Subcutaneous adipose tissue (tissue), 4 donors: Measurements from ENCODE around the gene ARHGAP18. TPM values are rescaled to one million over a fixed set of nuclear protein-coding genes. Genes with fewer than 3 reads are reported as not detected.

ENCODE experiments used
- total RNA-seq, 4 donors: library from RNA; depleted of rRNA; stranded (reverse); fragments of >200 nt; gene quantifications; one replicate each; pipeline ENCODE4 v1.1.0, GENCODE V29; 2016
- TF ChIP-seq, protein P1 (sequence below): fragments of 450-650 bp; IDR thresholded peaks from one replicate; pipeline ENCODE4 v1.5.1; 2016; ENCODE audit warnings: low read depth, mild to moderate bottlenecking, control low read depth, antibody characterized with exemption, moderate library complexity

ARHGAP18 gene
- total RNA-seq, 4 donors from 2014 or later: 20.7 to 44.2 (median 29.7) TPM

DNA sequence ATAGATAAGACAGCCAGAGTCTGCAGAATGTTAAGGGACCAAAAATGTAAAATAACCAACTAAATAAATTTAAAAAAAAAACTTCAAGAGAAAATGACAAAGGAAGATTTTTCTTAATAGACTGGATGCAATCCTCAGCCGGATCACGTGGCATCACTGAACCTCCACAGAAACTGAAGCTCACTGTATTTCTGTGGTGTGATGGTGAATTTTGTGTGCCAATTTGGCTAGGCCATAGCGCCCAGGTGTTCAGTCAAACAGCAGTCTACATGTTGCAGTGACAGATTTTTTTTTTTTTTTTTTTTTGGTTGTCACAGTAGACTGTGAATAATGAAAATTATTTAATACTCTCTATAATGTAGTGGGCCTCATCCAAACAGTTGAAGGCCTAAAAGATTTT, 95.5 kb downstream of the ARHGAP18 start:
- TF ChIP-seq, protein P1, sequence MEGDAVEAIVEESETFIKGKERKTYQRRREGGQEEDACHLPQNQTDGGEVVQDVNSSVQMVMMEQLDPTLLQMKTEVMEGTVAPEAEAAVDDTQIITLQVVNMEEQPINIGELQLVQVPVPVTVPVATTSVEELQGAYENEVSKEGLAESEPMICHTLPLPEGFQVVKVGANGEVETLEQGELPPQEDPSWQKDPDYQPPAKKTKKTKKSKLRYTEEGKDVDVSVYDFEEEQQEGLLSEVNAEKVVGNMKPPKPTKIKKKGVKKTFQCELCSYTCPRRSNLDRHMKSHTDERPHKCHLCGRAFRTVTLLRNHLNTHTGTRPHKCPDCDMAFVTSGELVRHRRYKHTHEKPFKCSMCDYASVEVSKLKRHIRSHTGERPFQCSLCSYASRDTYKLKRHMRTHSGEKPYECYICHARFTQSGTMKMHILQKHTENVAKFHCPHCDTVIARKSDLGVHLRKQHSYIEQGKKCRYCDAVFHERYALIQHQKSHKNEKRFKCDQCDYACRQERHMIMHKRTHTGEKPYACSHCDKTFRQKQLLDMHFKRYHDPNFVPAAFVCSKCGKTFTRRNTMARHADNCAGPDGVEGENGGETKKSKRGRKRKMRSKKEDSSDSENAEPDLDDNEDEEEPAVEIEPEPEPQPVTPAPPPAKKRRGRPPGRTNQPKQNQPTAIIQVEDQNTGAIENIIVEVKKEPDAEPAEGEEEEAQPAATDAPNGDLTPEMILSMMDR: no peak

DNA sequence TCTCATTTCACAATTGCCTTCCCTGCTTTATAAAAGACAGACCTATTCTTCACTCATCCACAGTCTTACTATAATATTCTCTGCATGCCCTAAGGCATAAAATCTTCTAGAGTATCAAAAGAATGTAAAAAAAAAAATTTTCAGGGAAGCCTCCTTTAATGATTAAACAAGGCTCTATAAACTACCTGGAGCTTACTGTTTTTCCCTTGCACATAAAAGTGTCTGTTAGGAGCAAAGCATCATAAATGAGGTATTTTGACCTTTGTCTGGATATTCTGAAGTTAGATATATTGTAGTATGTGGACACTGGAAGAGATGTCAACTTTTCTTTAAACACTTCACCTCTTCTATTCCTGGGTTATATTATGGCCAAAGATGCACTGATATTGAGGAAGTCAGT, 97.5 kb downstream of the ARHGAP18 start:
- TF ChIP-seq, protein P1: no peak

DNA sequence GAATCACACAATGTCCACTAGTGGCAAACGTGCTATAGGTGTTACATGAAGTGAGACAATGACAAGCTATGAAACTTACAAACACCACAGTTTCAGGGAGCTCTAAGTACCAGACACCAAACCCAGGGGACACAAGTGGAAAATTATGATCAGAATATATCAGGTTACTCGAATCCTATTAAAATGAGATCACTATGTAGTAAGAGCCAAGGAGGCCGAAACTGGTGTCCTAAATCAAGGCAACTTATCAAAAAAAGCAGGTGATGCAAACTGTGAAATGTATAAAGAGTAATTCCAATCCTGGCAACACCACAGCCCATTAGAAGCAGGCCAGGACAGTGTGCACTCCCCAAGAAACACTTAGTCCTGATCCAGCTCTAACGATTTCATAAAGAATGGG, 100.3 kb downstream of the ARHGAP18 start:
- TF ChIP-seq, protein P1: no peak

DNA sequence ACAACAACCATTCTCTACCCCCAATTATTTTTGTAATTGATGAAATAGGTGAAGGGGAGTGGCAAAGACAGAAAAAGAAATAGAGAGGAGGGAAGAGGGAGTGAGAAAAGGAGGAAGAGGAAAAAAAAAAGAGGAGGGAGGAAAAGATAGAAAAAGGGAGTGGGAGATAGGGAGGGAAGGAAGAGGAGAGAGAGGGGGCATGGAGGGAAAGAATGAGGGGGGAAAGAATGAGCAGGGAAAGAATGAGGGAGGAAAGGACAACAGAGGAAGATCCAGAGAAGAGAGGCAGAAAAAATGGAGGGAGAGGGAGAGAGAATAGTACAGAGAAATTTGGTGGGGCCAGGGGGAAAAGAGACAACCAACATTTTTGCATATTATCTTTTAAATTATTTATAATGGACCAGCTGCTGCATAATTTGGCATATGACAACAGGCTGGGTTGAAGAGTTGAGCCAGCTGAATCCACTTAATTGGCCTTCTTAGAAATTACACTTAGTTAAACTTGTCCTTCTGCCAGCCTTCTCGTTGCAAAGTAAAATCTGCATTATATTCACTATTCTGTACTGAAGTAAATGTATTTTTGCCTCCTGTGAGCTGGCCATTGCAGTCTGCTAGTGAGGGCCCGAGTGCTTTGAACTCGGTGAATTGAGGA, 101.0 kb downstream of the ARHGAP18 start:
- TF ChIP-seq, protein P1: no peak

DNA sequence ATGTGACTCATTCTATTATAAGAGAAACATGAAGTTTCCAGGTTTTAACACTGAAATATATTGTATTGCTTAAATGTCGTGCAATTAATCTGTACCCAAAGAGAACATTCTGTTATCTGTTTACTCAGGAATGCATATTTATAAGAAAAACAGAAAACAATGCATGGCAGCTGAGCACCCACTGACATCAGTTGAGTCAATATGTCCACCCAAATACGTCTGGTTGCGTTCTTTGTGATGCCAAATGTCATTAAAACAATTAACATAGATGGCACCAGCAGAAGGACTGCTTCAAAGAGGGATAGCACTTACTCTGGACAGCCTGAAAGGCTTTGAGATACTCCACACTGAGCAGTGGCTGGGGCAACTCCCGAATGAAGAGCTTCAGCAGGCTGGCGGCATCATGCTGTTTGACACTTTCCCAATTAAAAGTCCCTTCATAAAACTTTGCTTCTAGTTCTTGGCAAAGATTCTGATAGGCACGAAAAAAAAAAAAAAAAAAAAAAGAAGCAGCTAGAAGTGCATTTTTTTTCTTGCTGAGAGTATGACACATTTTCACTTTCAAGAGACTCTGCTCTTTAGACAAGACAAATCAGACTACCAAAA, 102.3 kb downstream of the ARHGAP18 start:
- TF ChIP-seq, protein P1: no peak

DNA sequence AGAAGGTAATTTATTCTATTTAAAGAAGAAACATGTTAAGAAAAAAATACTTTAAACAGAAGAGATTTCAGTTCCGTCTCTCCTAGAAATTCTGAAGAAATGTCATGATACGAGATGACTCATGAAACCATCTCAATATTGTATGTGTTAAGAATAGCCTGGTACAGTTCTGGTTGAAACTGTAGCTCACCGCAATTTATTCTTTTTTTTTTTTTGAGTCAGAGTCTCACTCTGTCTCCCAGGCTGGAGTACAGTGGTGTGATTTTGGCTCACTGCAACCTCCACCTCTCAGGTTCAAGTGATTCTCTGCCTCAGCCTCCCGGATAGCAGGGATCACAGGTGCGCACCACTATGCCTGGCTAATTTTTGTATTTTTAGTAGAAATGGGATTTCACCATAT, 103.3 kb downstream of the ARHGAP18 start:
- TF ChIP-seq, protein P1: no peak

DNA sequence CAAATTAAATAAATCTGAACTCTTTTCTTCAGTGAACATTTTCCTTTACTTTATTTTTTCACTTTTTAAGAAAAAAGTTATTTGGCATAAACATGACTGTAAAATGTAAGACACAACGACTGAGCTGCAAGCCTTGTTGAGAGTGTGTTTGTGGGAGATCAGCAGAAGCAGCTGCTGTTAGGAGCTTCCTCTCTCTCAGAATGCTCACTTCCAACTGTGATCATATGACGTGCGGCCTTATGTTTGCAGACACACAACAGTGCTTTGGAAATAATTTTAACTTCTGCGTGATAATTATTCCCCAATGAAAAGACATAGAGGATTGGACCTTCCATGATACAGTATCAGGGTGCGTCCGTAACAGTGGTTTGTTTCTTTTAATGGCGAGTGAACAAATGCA, 104.0 kb downstream of the ARHGAP18 start:
- TF ChIP-seq, protein P1: no peak
